GM23338 (cell line): ENCODE results near the gene PASK. TPM values are rescaled to one million over a fixed set of nuclear protein-coding genes. Genes with fewer than 3 reads are reported as not detected.

Source experiments
- ATAC-seq: fragments of 200-7000 bp; cut with Tn5 transposase; 3 replicates; pipeline ENCODE4 v1.9.1; 2020
- DNase-seq: peaks from one replicate; pipeline ENCODE4 v3.0.0-alpha.2; 2015; ENCODE audit warnings: low spot score
- H2AFZ ChIP-seq: fragments of 200-600 bp; sonication (generic); 2 replicates; pipeline ENCODE4 v1.8.0; 2016; ENCODE audit warnings: antibody characterized with exemption, mild to moderate bottlenecking, moderate library complexity
- H3F3A ChIP-seq: fragments of 200-600 bp; sonication (generic); replicated peaks from 2 replicates; pipeline ENCODE4 v1.8.0; 2017; ENCODE audit warnings: antibody characterized with exemption, mixed run types, low read depth
- H3K27ac ChIP-seq: fragments of 200-600 bp; sonication (generic); 2 replicates; pipeline ENCODE4 v1.6.1; 2016; ENCODE audit warnings: low read depth
- H3K27me3 ChIP-seq: fragments of 200-600 bp; sonication (generic); 2 replicates; pipeline ENCODE4 v1.8.0; 2016; ENCODE audit warnings: mild to moderate bottlenecking, mixed run types, moderate library complexity; ENCODE audit not compliant: insufficient read depth
- H3K36me3 ChIP-seq: fragments of 200-600 bp; sonication (generic); 2 replicates; pipeline ENCODE4 v1.8.0; 2016; ENCODE audit warnings: mild to moderate bottlenecking; ENCODE audit not compliant: insufficient read depth
- H3K4me1 ChIP-seq: fragments of 200-600 bp; sonication (generic); 2 replicates; pipeline ENCODE4 v1.8.0; 2016; ENCODE audit warnings: mild to moderate bottlenecking, moderate library complexity; ENCODE audit not compliant: insufficient read depth
- H3K4me2 ChIP-seq: fragments of 200-600 bp; sonication (generic); 2 replicates; pipeline ENCODE4 v1.7.1; 2017; ENCODE audit warnings: mixed run types
- H3K4me3 ChIP-seq: fragments of 200-600 bp; sonication (generic); 2 replicates; pipeline ENCODE4 v1.6.1; 2016; ENCODE audit warnings: mixed run types
- H3K79me2 ChIP-seq: fragments of 200-600 bp; sonication (generic); replicated peaks from 2 replicates; pipeline ENCODE4 v1.8.0; 2017; ENCODE audit warnings: mild to moderate bottlenecking; ENCODE audit not compliant: insufficient read depth
- H3K9me2 ChIP-seq: fragments of 200-600 bp; sonication (generic); 2 replicates; pipeline ENCODE4 v1.8.0; 2017; ENCODE audit not compliant: insufficient read depth
- H4K20me1 ChIP-seq: fragments of 200-600 bp; sonication (generic); replicated peaks from 2 replicates; pipeline ENCODE4 v1.8.0; 2017; ENCODE audit warnings: mild to moderate bottlenecking; ENCODE audit not compliant: insufficient read depth
- H3K27ac Mint-ChIP-seq: 2 replicates; pipeline ENCODE4 v1.8.0; 2020; ENCODE audit warnings: inconsistent platforms, mild to moderate bottlenecking, moderate library complexity, mixed read lengths
- H3K27me3 Mint-ChIP-seq: 3 replicates; pipeline ENCODE4 v1.8.0; 2022; ENCODE audit warnings: low read depth, mild to moderate bottlenecking, moderate library complexity, mixed read lengths, inconsistent platforms; ENCODE audit not compliant: insufficient read depth, poor library complexity
- H3K36me3 Mint-ChIP-seq: 3 replicates; pipeline ENCODE4 v1.8.0; 2021; ENCODE audit warnings: low read depth, mild to moderate bottlenecking, inconsistent platforms, moderate library complexity, mixed read lengths
- H3K4me1 Mint-ChIP-seq: 3 replicates; pipeline ENCODE4 v1.8.0; 2020; ENCODE audit warnings: mild to moderate bottlenecking, inconsistent platforms, mixed read lengths
- H3K4me3 Mint-ChIP-seq: 3 replicates; pipeline ENCODE4 v1.8.0; 2021; ENCODE audit warnings: moderate library complexity, mild to moderate bottlenecking, inconsistent platforms, mixed read lengths
- H3K9me3 Mint-ChIP-seq: 3 replicates; pipeline ENCODE4 v1.8.0; 2020; ENCODE audit warnings: moderate library complexity, mild to moderate bottlenecking, inconsistent platforms, mixed read lengths
- NANOG ChIP-seq: IDR thresholded peaks from 2 replicates; pipeline ENCODE4 v1.6.1; 2016; ENCODE audit warnings: antibody characterized with exemption, borderline replicate concordance
- STAT1 ChIP-seq: IDR thresholded peaks from one replicate; pipeline ENCODE4 v1.6.1; 2016; ENCODE audit warnings: antibody characterized with exemption; ENCODE audit not compliant: unreplicated experiment
- ZNF114 ChIP-seq: fragments of 250-450 bp; sonication (Bioruptor Pico); IDR thresholded peaks from 2 replicates; pipeline ENCODE4 v1.5.0; 2020; ENCODE audit warnings: mild to moderate bottlenecking, moderate library complexity
- ZNF331 ChIP-seq: fragments of 250-450 bp; sonication (Bioruptor Pico); IDR thresholded peaks from 2 replicates; pipeline ENCODE4 v1.5.0; 2020; ENCODE audit warnings: low read depth, mild to moderate bottlenecking, moderate library complexity
- polyA plus RNA-seq: library from polyadenylated mRNA; unstranded; fragments of >200 nt; fragmentation: Nextera tagmentation; extraction: Ambion mirVana; gene quantifications from 2 replicates; pipeline ENCODE4 v1.2.1, GENCODE V29; 2016
- total RNA-seq: library from RNA; depleted of rRNA; stranded (reverse); fragments of >200 nt; shearing (Covaris generic); gene quantifications from 2 replicates; pipeline ENCODE4 v1.2.3, GENCODE V29; 2014
- TF ChIP-seq, protein P1 (sequence below): IDR thresholded peaks from one replicate; pipeline ENCODE4 v1.6.1; 2018; ENCODE audit warnings: antibody characterized with exemption; ENCODE audit not compliant: unreplicated experiment
- TF ChIP-seq, protein P2 (sequence below): fragments of 250-450 bp; sonication (Bioruptor Pico); IDR thresholded peaks from 2 replicates; pipeline ENCODE4 v1.5.0; 2020; ENCODE audit warnings: mild to moderate bottlenecking, moderate library complexity

The PASK gene
- total and polyA plus RNA-seq, 2 experiments from 2014 or later, result 12.5 to 38.4 TPM

DNA sequence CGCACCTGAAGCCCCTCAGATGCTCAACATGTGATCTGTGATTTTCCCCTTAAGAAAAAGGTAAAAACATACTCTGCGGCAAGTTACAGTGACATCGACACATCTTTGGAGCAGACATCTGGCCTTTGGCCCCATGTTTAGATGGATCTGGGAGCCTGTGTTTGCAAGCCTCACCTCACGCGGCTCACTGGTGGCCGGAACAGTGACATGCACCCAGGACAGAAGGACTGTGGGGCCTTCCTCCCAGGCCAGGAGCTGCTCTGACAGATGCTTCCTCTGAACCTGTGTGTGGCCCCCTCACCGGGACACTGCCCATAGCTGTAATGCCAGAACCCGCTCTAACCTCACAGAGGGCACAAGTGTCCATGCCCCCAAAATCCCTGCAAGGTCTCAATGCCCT lies 13.1 kb downstream of the PASK start:
- no peak overlapping the region for H3K4me3 ChIP-seq
- DNase-seq (no peak), ATAC-seq (no peak)
- no peaks in the 10 kb centered on the region for H3K9me2 ChIP-seq
- H3K4me2 ChIP-seq, result no peak overlapping the region
- Mint-ChIP-seq H3K27ac (no peak overlapping the region), H3K27me3 (no peaks in the 10 kb centered on the region), H3K36me3 (peaks cover 57% of the 10 kb centered on the region), H3K4me3 (no peak overlapping the region), H3K4me1 (no peaks in the 10 kb centered on the region), H3K9me3 (no peaks in the 10 kb centered on the region)
- no peaks in the 10 kb centered on the region for H4K20me1 ChIP-seq
- H3K36me3 ChIP-seq, result peaks cover 17% of the 10 kb centered on the region
- H3K27me3 ChIP-seq, result no peaks in the 10 kb centered on the region
- H3F3A ChIP-seq, result no peaks in the 10 kb centered on the region
- no peaks in the 10 kb centered on the region for H3K79me2 ChIP-seq
- H3K27ac ChIP-seq, result no peak overlapping the region
- no peak overlapping the region for H2AFZ ChIP-seq
- no peak for TF ChIP-seq ZNF331
- TF ChIP-seq ZNF114 (CRISPR knock-in tag), result no peak
- TF ChIP-seq, protein P1, sequence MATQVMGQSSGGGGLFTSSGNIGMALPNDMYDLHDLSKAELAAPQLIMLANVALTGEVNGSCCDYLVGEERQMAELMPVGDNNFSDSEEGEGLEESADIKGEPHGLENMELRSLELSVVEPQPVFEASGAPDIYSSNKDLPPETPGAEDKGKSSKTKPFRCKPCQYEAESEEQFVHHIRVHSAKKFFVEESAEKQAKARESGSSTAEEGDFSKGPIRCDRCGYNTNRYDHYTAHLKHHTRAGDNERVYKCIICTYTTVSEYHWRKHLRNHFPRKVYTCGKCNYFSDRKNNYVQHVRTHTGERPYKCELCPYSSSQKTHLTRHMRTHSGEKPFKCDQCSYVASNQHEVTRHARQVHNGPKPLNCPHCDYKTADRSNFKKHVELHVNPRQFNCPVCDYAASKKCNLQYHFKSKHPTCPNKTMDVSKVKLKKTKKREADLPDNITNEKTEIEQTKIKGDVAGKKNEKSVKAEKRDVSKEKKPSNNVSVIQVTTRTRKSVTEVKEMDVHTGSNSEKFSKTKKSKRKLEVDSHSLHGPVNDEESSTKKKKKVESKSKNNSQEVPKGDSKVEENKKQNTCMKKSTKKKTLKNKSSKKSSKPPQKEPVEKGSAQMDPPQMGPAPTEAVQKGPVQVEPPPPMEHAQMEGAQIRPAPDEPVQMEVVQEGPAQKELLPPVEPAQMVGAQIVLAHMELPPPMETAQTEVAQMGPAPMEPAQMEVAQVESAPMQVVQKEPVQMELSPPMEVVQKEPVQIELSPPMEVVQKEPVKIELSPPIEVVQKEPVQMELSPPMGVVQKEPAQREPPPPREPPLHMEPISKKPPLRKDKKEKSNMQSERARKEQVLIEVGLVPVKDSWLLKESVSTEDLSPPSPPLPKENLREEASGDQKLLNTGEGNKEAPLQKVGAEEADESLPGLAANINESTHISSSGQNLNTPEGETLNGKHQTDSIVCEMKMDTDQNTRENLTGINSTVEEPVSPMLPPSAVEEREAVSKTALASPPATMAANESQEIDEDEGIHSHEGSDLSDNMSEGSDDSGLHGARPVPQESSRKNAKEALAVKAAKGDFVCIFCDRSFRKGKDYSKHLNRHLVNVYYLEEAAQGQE, result no peak
- no peaks in the 10 kb centered on the region for H3K4me1 ChIP-seq

DNA sequence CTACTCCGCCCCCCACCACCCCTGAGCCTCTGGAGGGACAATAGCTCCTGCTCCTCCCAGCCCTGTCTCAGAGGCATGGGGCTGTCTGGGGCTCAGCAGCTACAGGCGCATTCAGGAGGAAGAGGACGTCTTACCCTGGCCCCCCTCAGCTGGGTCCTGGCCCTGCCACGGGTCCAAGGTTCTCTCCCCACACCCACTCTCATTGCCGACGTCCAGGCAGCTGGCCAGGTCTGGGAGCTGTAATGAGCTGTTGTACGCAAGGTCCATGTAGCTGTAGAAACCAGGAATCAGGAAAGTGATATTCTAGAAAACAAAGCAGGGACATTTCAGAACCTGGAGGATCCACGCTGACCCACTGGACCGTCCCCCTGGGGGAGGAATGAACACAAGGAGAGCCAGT lies 13.5 kb downstream of the PASK start:
- no peaks in the 10 kb centered on the region for H3K4me1 Mint-ChIP-seq
- peaks cover 58% of the 10 kb centered on the region for H3K36me3 Mint-ChIP-seq

More for the DNA sequence above, 13.5 kb downstream of the PASK start:
- H3K79me2 ChIP-seq, result no peaks in the 10 kb centered on the region
- ATAC-seq (no peak), DNase-seq (no peak)
- H3K4me3 ChIP-seq, result no peak overlapping the region
- H3K4me2 ChIP-seq, result no peak overlapping the region
- H3K9me3 Mint-ChIP-seq, result no peaks in the 10 kb centered on the region
- H3K27me3 ChIP-seq, result no peaks in the 10 kb centered on the region
- no peaks in the 10 kb centered on the region for H4K20me1 ChIP-seq
- no peak overlapping the region for H3K27ac ChIP-seq
- H3K27ac Mint-ChIP-seq, result no peak overlapping the region
- no peaks in the 10 kb centered on the region for H3K9me2 ChIP-seq
- H3K27me3 Mint-ChIP-seq, result no peaks in the 10 kb centered on the region
- no peak overlapping the region for H3K4me3 Mint-ChIP-seq
- no peak overlapping the region for H2AFZ ChIP-seq
- H3K36me3 ChIP-seq, result peaks cover 15% of the 10 kb centered on the region
- no peaks in the 10 kb centered on the region for H3K4me1 ChIP-seq
- TF ChIP-seq STAT1, result no peak
- no peak for TF ChIP-seq NANOG
- TF ChIP-seq, protein P2, sequence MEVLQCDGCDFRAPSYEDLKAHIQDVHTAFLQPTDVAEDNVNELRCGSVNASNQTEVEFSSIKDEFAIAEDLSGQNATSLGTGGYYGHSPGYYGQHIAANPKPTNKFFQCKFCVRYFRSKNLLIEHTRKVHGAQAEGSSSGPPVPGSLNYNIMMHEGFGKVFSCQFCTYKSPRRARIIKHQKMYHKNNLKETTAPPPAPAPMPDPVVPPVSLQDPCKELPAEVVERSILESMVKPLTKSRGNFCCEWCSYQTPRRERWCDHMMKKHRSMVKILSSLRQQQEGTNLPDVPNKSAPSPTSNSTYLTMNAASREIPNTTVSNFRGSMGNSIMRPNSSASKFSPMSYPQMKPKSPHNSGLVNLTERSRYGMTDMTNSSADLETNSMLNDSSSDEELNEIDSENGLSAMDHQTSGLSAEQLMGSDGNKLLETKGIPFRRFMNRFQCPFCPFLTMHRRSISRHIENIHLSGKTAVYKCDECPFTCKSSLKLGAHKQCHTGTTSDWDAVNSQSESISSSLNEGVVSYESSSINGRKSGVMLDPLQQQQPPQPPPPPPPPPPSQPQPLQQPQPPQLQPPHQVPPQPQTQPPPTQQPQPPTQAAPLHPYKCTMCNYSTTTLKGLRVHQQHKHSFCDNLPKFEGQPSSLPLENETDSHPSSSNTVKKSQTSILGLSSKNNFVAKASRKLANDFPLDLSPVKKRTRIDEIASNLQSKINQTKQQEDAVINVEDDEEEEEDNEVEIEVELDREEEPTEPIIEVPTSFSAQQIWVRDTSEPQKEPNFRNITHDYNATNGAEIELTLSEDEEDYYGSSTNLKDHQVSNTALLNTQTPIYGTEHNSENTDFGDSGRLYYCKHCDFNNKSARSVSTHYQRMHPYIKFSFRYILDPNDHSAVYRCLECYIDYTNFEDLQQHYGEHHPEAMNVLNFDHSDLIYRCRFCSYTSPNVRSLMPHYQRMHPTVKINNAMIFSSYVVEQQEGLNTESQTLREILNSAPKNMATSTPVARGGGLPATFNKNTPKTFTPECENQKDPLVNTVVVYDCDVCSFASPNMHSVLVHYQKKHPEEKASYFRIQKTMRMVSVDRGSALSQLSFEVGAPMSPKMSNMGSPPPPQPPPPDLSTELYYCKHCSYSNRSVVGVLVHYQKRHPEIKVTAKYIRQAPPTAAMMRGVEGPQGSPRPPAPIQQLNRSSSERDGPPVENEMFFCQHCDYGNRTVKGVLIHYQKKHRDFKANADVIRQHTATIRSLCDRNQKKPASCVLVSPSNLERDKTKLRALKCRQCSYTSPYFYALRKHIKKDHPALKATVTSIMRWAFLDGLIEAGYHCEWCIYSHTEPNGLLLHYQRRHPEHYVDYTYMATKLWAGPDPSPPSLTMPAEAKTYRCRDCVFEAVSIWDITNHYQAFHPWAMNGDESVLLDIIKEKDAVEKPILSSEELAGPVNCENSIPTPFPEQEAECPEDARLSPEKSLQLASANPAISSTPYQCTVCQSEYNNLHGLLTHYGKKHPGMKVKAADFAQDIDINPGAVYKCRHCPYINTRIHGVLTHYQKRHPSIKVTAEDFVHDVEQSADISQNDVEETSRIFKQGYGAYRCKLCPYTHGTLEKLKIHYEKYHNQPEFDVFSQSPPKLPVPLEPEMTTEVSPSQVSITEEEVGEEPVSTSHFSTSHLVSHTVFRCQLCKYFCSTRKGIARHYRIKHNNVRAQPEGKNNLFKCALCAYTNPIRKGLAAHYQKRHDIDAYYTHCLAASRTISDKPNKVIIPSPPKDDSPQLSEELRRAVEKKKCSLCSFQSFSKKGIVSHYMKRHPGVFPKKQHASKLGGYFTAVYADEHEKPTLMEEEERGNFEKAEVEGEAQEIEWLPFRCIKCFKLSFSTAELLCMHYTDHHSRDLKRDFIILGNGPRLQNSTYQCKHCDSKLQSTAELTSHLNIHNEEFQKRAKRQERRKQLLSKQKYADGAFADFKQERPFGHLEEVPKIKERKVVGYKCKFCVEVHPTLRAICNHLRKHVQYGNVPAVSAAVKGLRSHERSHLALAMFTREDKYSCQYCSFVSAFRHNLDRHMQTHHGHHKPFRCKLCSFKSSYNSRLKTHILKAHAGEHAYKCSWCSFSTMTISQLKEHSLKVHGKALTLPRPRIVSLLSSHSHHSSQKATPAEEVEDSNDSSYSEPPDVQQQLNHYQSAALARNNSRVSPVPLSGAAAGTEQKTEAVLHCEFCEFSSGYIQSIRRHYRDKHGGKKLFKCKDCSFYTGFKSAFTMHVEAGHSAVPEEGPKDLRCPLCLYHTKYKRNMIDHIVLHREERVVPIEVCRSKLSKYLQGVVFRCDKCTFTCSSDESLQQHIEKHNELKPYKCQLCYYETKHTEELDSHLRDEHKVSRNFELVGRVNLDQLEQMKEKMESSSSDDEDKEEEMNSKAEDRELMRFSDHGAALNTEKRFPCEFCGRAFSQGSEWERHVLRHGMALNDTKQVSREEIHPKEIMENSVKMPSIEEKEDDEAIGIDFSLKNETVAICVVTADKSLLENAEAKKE (CRISPR knock-in tag), result no peak
- TF ChIP-seq ZNF114 (CRISPR knock-in tag), result no peak
- no peaks in the 10 kb centered on the region for H3F3A ChIP-seq
